NCI-H1930 (cell line): ENCODE data around the gene TK2.
"Not testable (repeated sequence)": the region's sequence is repeated elsewhere in the genome, so short reads cannot be mapped to it uniquely, and the experiment has no call there.

ENCODE experiments used
- DNase-seq, 2 experiments: peaks; one replicate each; lab custom pipeline; 2025; lab: John Stamatoyannopoulos, UW

The TK2 gene

GRCh38 chr16:66519482-66520373, 30.2 kb downstream of the TK2 start:
- DNase-seq = no peak

DNA sequence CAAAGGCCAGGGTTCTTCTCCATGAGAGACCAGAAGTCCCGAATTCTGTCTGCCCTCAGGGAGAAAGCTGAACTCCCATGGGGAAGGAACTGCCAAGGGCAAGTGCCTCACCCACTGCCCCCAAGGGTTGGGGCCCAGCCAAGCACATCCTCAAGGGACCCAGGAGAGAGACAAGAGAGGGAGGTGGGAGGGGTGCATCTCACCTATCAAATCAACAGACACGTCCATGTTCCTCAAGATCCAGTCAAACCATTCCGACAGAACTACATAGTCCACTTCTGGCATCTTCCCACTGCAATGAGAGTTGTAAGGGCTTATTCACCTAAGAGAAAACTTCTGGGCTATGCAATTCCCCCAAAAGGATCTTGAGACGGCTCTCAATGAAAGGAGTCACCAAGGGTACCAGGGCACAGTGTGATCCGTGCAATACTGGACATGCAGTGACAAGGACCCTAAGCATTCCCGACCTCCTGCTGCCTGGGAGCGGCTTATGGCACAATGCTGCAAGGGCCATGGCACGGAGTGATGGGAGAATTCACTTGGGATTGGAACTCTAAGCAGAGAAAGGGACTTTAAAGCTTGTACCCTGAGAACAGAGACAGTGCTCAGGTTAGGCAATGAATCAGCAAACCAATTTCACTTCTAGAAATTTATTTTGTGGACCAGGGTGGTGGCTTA, 32.2 kb downstream of the TK2 start:
- no peak for DNase-seq

- no peak for DNase-seq
These were observed 32.9 kb downstream of the TK2 start for GRCh38 chr16:66516808-66517585.

- no peak for DNase-seq
These were observed 33.5 kb downstream of the TK2 start for GRCh38 chr16:66516509-66516807.

- DNase-seq = no peak
These were observed 34.1 kb downstream of the TK2 start for GRCh38 chr16:66515596-66516508.

- not testable (repeated sequence) for DNase-seq
These were observed 34.8 kb downstream of the TK2 start for GRCh38 chr16:66514980-66515595.

- not testable (repeated sequence) for DNase-seq
These were observed 35.5 kb downstream of the TK2 start for GRCh38 chr16:66514391-66514790.

- DNase-seq = no peak
These were observed 36.7 kb downstream of the TK2 start for GRCh38 chr16:66513111-66513723.

GRCh38 chr16:66512272-66513110, 37.4 kb downstream of the TK2 start:
- DNase-seq = no peak

DNA sequence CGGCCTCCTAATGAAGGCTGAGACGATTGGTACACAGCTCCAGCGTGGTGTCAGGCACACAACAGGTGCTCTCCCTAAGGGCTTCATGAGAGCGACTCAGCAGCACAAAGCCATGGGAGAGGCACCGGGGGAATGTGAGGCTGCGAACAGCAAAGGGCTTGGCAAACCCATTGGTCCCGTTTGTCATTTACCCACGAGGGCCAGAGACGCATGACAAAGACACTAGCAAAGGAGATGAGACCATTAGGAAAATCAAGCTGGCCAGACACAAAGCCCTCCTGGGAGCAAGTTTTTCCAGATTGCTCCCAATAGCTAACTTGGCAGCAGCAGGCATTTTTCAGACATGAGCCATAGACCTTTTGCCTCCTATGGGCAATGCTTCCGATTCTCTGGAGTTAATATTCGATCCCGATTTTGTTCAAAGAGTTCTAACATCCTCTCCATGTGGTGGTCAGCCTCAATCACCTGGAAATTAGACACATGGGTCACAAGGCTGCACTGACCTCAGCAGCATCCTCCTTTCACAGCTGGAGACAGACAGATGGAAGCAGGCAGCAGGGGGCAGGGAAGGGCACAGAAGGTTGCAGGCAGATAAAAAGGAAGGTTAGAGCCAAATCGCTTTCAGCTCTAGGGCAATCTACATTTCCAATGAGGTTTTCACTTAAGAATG, 38.2 kb downstream of the TK2 start:
- no peak for DNase-seq

- no peak for DNase-seq
These were observed 39.0 kb downstream of the TK2 start for GRCh38 chr16:66510711-66511601.

GRCh38 chr16:66510298-66510697, 39.6 kb downstream of the TK2 start:
- no peak for DNase-seq

GRCh38 chr16:66509576-66509975, 40.3 kb downstream of the TK2 start:
- DNase-seq = no peak

DNA sequence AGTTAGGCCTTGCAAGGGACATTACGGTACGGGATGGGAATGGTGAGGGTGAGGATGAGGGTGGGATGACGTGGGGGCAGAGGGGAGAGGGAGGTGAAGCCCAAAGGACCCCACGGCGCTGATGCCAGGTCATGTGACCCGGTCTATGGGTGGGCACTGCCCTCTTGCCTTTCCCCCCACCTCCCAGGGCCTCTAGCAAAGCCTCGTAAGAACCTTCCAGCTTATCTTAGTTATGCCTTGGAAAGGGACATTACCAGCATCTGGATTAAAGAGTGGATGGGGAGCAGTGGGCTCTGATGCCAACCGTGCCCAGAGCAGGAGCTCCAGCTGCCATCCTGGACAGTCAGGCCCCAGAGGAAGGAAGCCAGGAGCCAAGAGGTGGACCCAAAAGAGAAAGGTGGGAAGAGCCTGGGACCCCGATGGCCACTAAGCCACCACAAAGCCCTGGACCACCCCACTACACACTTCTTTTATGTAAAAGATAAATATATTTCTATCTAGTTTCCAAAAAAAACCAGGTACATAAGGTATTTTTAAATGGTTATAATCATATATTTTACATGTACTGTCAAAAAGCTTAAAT, 40.9 kb downstream of the TK2 start:
- no peak for DNase-seq

- DNase-seq = no peak
These were observed 41.5 kb downstream of the TK2 start for GRCh38 chr16:66508248-66508913.

DNA sequence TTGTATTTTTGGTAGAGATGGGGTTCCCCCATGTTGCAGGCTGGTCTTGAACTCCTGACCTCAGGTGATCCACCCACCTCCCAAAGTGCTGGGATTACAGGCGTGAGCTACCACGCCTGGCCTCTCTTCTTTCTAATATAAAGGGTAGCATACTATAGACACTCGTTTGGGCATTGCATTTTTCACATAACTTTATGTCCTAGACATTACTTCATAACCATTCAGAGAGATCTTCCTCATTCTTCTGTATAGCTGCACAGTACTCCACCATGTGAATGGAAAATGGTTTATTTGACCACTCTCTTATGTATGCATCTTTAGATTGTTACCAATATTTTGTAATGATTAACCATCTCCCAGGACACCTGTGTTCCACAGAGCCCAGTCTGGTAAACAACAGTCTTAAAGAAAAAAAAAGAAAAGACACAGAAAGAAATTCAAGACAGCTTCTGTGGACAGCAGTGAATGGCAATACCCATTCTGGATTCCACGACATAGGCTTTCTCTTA, 42.1 kb downstream of the TK2 start:
- DNase-seq = no peak

GRCh38 chr16:66503612-66504011, 46.3 kb downstream of the TK2 start:
- no peak for DNase-seq
